H54 (cell line): ENCODE data around the gene IL6ST.

Experiments used
- DNase-seq: peaks from one replicate; pipeline ENCODE4 v3.0.0; 2011; ENCODE audit warnings: low spot score, mixed read lengths; ENCODE audit not compliant: insufficient read length
- FAIRE-seq: peaks from 3 replicates; lab custom pipeline; 2011; peaks lifted over from hg19 to GRCh38; lab: Jason Lieb, UNC
- POLR2A ChIP-seq: IDR thresholded peaks from 2 replicates; pipeline ENCODE4 v1.6.1; 2011; ENCODE audit warnings: low read depth, mild to moderate bottlenecking, low read length

Gene IL6ST

GRCh38 chr5:55907927-55908326 is 86.8 kb downstream of the IL6ST start:
- no peak for DNase-seq
- FAIRE-seq = no peak
- no peak for TF ChIP-seq POLR2A

- TF ChIP-seq POLR2A = no peak
- FAIRE-seq (no peak), DNase-seq (no peak)
Observed at GRCh38 chr5:55905251-55905650, 89.5 kb downstream of the IL6ST start.

- TF ChIP-seq POLR2A = no peak
- FAIRE-seq (no peak), DNase-seq (no peak)
Observed at GRCh38 chr5:55904152-55904551, 90.6 kb downstream of the IL6ST start.

GRCh38 chr5:55903121-55903701 is 91.6 kb downstream of the IL6ST start:
- FAIRE-seq (peak; percentile 62), DNase-seq (peak; percentile 63)
- no peak for TF ChIP-seq POLR2A

GRCh38 chr5:55902696-55903095 is 92.1 kb downstream of the IL6ST start:
- FAIRE-seq = no peak
- TF ChIP-seq POLR2A = no peak
- peak; percentile 24 for DNase-seq

- no peak for TF ChIP-seq POLR2A
- FAIRE-seq = no peak
Observed at GRCh38 chr5:55900776-55901175, 94.0 kb downstream of the IL6ST start.

GRCh38 chr5:55900068-55900467 is 94.7 kb downstream of the IL6ST start:
- FAIRE-seq = no peak
- DNase-seq = no peak
- no peak for TF ChIP-seq POLR2A

More at GRCh38 chr5:55900776-55901175, 94.0 kb downstream of the IL6ST start:
- DNase-seq = no peak

GRCh38 chr5:55899344-55899743 is 95.4 kb downstream of the IL6ST start:
- DNase-seq (no peak), FAIRE-seq (no peak)
- no peak for TF ChIP-seq POLR2A

GRCh38 chr5:55897905-55898304 is 96.9 kb downstream of the IL6ST start:
- FAIRE-seq (peak; percentile 66), DNase-seq (peak; percentile 31)
- no peak for TF ChIP-seq POLR2A

- no peak for TF ChIP-seq POLR2A
- FAIRE-seq = no peak
- DNase-seq = no peak
Observed at GRCh38 chr5:55897206-55897894, 97.4 kb downstream of the IL6ST start.

GRCh38 chr5:55896663-55897062 is 98.1 kb downstream of the IL6ST start:
- TF ChIP-seq POLR2A = no peak
- DNase-seq = no peak
- FAIRE-seq = no peak

- no peak for DNase-seq
- no peak for TF ChIP-seq POLR2A
- FAIRE-seq = no peak
Observed at GRCh38 chr5:55896238-55896637, 98.5 kb downstream of the IL6ST start.

GRCh38 chr5:55895346-55895745 is 99.4 kb downstream of the IL6ST start:
- TF ChIP-seq POLR2A = no peak
- DNase-seq (no peak), FAIRE-seq (no peak)

GRCh38 chr5:55894135-55894534 is 100.6 kb downstream of the IL6ST start:
- FAIRE-seq (no peak), DNase-seq (no peak)
- no peak for TF ChIP-seq POLR2A

- no peak for FAIRE-seq
- no peak for DNase-seq
Observed at GRCh38 chr5:55892479-55892878, 102.3 kb downstream of the IL6ST start.

More at GRCh38 chr5:55892479-55892878, 102.3 kb downstream of the IL6ST start:
- no peak for TF ChIP-seq POLR2A
